IPS-NIHi11 (cell line): Measurements from ENCODE around the gene NKD1.
A peak's percentile ranks its signal among the peaks of the same experiment; 100 is the strongest.

Experiments
- DNase-seq: peaks from one replicate; pipeline ENCODE4 v3.0.0; 2012; ENCODE audit warnings: mixed read lengths, low spot score

The NKD1 gene

GRCh38 chr16:50613964-50614474 is 65.8 kb downstream of the NKD1 start:
- DNase-seq: no peak

- no peak for DNase-seq
Observed at GRCh38 chr16:50614955-50615724, 66.9 kb downstream of the NKD1 start.

- no peak for DNase-seq
Observed at GRCh38 chr16:50615891-50616290, 67.7 kb downstream of the NKD1 start.

- DNase-seq: no peak
Observed at GRCh38 chr16:50616386-50616785, 68.2 kb downstream of the NKD1 start.

GRCh38 chr16:50616883-50617645 is 68.9 kb downstream of the NKD1 start:
- DNase-seq: no peak

GRCh38 chr16:50617646-50618184 is 69.5 kb downstream of the NKD1 start:
- no peak for DNase-seq

GRCh38 chr16:50618238-50618918 is 70.2 kb downstream of the NKD1 start:
- DNase-seq: no peak

GRCh38 chr16:50619702-50620491 is 71.7 kb downstream of the NKD1 start:
- DNase-seq: no peak

GRCh38 chr16:50620646-50621451 is 72.7 kb downstream of the NKD1 start:
- no peak for DNase-seq

GRCh38 chr16:50621452-50621792 is 73.2 kb downstream of the NKD1 start:
- no peak for DNase-seq

- DNase-seq: no peak
Observed at GRCh38 chr16:50622029-50622428, 73.8 kb downstream of the NKD1 start.

- DNase-seq: no peak
Observed at GRCh38 chr16:50622643-50623369, 74.6 kb downstream of the NKD1 start.

GRCh38 chr16:50624449-50624970 is 76.3 kb downstream of the NKD1 start:
- no peak for DNase-seq

GRCh38 chr16:50625374-50625773 is 77.2 kb downstream of the NKD1 start:
- no peak for DNase-seq

- no peak for DNase-seq
Observed at GRCh38 chr16:50626868-50627267, 78.7 kb downstream of the NKD1 start.

GRCh38 chr16:50627419-50627818 is 79.2 kb downstream of the NKD1 start:
- peak; percentile 65 for DNase-seq

- DNase-seq: no peak
Observed at GRCh38 chr16:50628156-50628802, 80.1 kb downstream of the NKD1 start.

GRCh38 chr16:50629334-50629733 is 81.1 kb downstream of the NKD1 start:
- DNase-seq: no peak

- no peak for DNase-seq
Observed at GRCh38 chr16:50630394-50631020, 82.3 kb downstream of the NKD1 start.
